HepG2 (cell line): Measurements from ENCODE around the gene SKI. TPM values are rescaled to one million over a fixed set of nuclear protein-coding genes. Genes with fewer than 3 reads are reported as not detected.

Experiments used
- ATAC-seq: fragments of 200-7000 bp; cut with Tn5 transposase; 3 replicates; pipeline ENCODE4 v1.9.1; 2020; ENCODE audit warnings: mild to moderate bottlenecking, moderate library complexity
- BruUV-seq: library from RNA; stranded (reverse); fragments of 400-500 nt; replicated peaks from 2 replicates; lab custom pipeline; 2021; lab: Mats Ljungman, UMichigan
- CTCF ChIA-PET: fragments of 300-600 bp; formaldehyde crosslinking; extraction: SDS; loops from one replicate; lab custom pipeline; 2021; ENCODE audit warnings: low total read pairs, inconsistent platforms, low intra/inter-chr PET ratio; lab: Yijun Ruan, JAX
- POLR2A ChIA-PET: fragments of 350-600 bp; sonication (Branson Sonifier 250); formaldehyde crosslinking; loops from one replicate; lab custom pipeline; 2020; ENCODE audit warnings: antibody characterized with exemption, inconsistent platforms; lab: Yijun Ruan, JAX
- DNase-seq: peaks from one replicate; pipeline ENCODE4 v3.0.0-alpha.2; 2015; ENCODE audit warnings: low spot score
- FAIRE-seq: peaks from 3 replicates; lab custom pipeline; 2011; peaks lifted over from hg19 to GRCh38; lab: Jason Lieb, UNC
- H2AFZ ChIP-seq: one replicate; pipeline ENCODE4 v1.6.1; 2011; ENCODE audit warnings: low read length, inconsistent platforms
- H3K27ac ChIP-seq: fragments of 300-600 bp; 3 replicates; pipeline ENCODE4 v1.8.0; 2011; ENCODE audit warnings: mixed run types, mild to moderate bottlenecking, mixed read lengths, low read length, inconsistent platforms; ENCODE audit not compliant: insufficient read depth; ENCODE audit errors: extremely low read length
- H3K27me3 ChIP-seq, 2 experiments: fragments of 200-600 bp in 1 of 2; 2 replicates in 1 of 2; 3 replicates in 1 of 2; pipeline versions ENCODE4 v1.6.0 to v1.8.0; 2011; ENCODE audit warnings: low read length in 2 of 2, mild to moderate bottlenecking in 2 of 2, moderate library complexity in 2 of 2, inconsistent platforms in 1 of 2; ENCODE audit not compliant: insufficient read depth in 2 of 2, control insufficient read depth in 1 of 2
- H3K36me3 ChIP-seq, 2 experiments: fragments of 200-600 bp in 1 of 2; replicated peaks in 1 of 2; 2 replicates in 1 of 2; 3 replicates in 1 of 2; pipeline versions ENCODE4 v1.5.1 to v1.8.0; 2011; ENCODE audit warnings: low read length in 2 of 2, inconsistent platforms in 1 of 2; ENCODE audit not compliant: insufficient read depth in 2 of 2, control insufficient read depth in 1 of 2
- H3K4me1 ChIP-seq: 2 replicates; pipeline ENCODE4 v1.5.1; 2012; ENCODE audit warnings: low read length, inconsistent platforms; ENCODE audit not compliant: insufficient read depth
- H3K4me2 ChIP-seq: 2 replicates; pipeline ENCODE4 v1.6.0; 2011; ENCODE audit warnings: low read depth, low read length, inconsistent platforms
- H3K4me3 ChIP-seq, 3 experiments: fragments of 200-600 bp in 1 of 3; sonication (generic), shearing (Covaris generic) in 1 of 3; replicated peaks in 1 of 3; 2 replicates each; pipeline ENCODE4 v1.5.1; 2011 to 2016; ENCODE audit warnings: low read length in 3 of 3, inconsistent platforms in 2 of 3, low read depth in 2 of 3, mild to moderate bottlenecking in 2 of 3, control low read depth in 1 of 3, mixed read lengths in 1 of 3; ENCODE audit not compliant: insufficient read depth in 1 of 3
- H3K79me2 ChIP-seq: one replicate; pipeline ENCODE4 v1.6.1; 2011; ENCODE audit warnings: low read length, inconsistent platforms; ENCODE audit not compliant: insufficient read depth
- H3K9ac ChIP-seq: 2 replicates; pipeline ENCODE4 v1.6.0; 2011; ENCODE audit warnings: mild to moderate bottlenecking, low read depth, low read length, inconsistent platforms; ENCODE audit not compliant: insufficient read depth
- H3K9me3 ChIP-seq: 2 replicates; pipeline ENCODE4 v1.5.1; 2012; ENCODE audit warnings: mild to moderate bottlenecking, low read length
- H4K20me1 ChIP-seq: 2 replicates; pipeline ENCODE4 v1.6.0; 2011; ENCODE audit warnings: inconsistent platforms, mild to moderate bottlenecking, low read length, moderate library complexity; ENCODE audit not compliant: insufficient read depth
- ARID3A ChIP-seq: IDR thresholded peaks from 2 replicates; pipeline ENCODE4 v1.6.1; 2012; ENCODE audit warnings: low read depth, low read length, improper control_type of control experiment
- MAFG ChIP-seq: sonication (generic); formaldehyde crosslinking; IDR thresholded peaks from 2 replicates; pipeline ENCODE4 v1.5.1; 2020; ENCODE audit warnings: mild to moderate bottlenecking, missing genetic modification reagents
- MAZ ChIP-seq, 2 experiments: sonication (generic) in 1 of 2; formaldehyde crosslinking in 1 of 2; IDR thresholded peaks; 2 replicates each; pipeline versions ENCODE4 v1.5.0 to v1.6.1; 2012 to 2020; ENCODE audit warnings: low read depth in 2 of 2, mild to moderate bottlenecking in 2 of 2, borderline replicate concordance in 1 of 2, improper control_type of control experiment in 1 of 2, low read length in 1 of 2, missing genetic modification reagents in 1 of 2, moderate library complexity in 1 of 2
- MED8 ChIP-seq: sonication (generic); formaldehyde crosslinking; IDR thresholded peaks from 2 replicates; pipeline ENCODE4 v1.8.1; 2023; ENCODE audit warnings: mild to moderate bottlenecking, missing genetic modification reagents; ENCODE audit not compliant: insufficient replicate concordance
- NR2F1 ChIP-seq, 2 experiments: fragments of 450-650 bp in 1 of 2; formaldehyde crosslinking in 1 of 2; IDR thresholded peaks; 2 replicates each; pipeline versions ENCODE4 v1.5.0 to v1.6.1; 2016 to 2020; ENCODE audit warnings: mild to moderate bottlenecking in 1 of 2, missing compliant biosample characterization in 1 of 2, missing genetic modification reagents in 1 of 2, moderate library complexity in 1 of 2
- PHB2 ChIP-seq: fragments of 450-650 bp; IDR thresholded peaks from 2 replicates; pipeline ENCODE4 v1.6.1; 2018; ENCODE audit not compliant: partially characterized antibody
- PHF20 ChIP-seq: sonication (generic); formaldehyde crosslinking; IDR thresholded peaks from 2 replicates; pipeline ENCODE4 v1.5.0; 2020; ENCODE audit warnings: mild to moderate bottlenecking, missing genetic modification reagents
- RELA ChIP-seq: sonication (generic); formaldehyde crosslinking; IDR thresholded peaks from 2 replicates; pipeline ENCODE4 v1.4.0; 2020; ENCODE audit warnings: missing genetic modification reagents
- SIN3A ChIP-seq: IDR thresholded peaks from 2 replicates; pipeline ENCODE4 v1.6.1; 2011; ENCODE audit warnings: low read depth, mild to moderate bottlenecking, control low read depth, low read length, borderline replicate concordance
- SYNCRIP ChIP-seq: fragments of 200-400 bp; formaldehyde crosslinking; IDR thresholded peaks from 2 replicates; pipeline ENCODE4 v1.6.1; 2018; ENCODE audit warnings: mild to moderate bottlenecking, low read depth, low read length; ENCODE audit not compliant: insufficient read depth
- TBX2 ChIP-seq: sonication (generic); formaldehyde crosslinking; IDR thresholded peaks from 2 replicates; pipeline ENCODE4 v1.5.0; 2020; ENCODE audit warnings: missing genetic modification reagents, mild to moderate bottlenecking, borderline replicate concordance
- TCF12 ChIP-seq, 2 experiments: fragments of 450-650 bp in 1 of 2; sonication (generic) in 1 of 2; formaldehyde crosslinking in 1 of 2; IDR thresholded peaks; 2 replicates each; pipeline versions ENCODE4 v1.6.1 to v1.8.0; 2017 to 2022; ENCODE audit warnings: antibody characterized with exemption in 1 of 2, mild to moderate bottlenecking in 1 of 2, missing genetic modification reagents in 1 of 2, moderate library complexity in 1 of 2
- ZBED4 ChIP-seq: sonication (generic); formaldehyde crosslinking; IDR thresholded peaks from 2 replicates; pipeline ENCODE4 v1.4.0; 2020; ENCODE audit warnings: missing genetic modification reagents, borderline replicate concordance
- ZNF230 ChIP-seq: sonication (generic); formaldehyde crosslinking; IDR thresholded peaks from 2 replicates; pipeline ENCODE4 v1.4.0; 2020; ENCODE audit warnings: mild to moderate bottlenecking, missing genetic modification reagents
- ZNF232 ChIP-seq: sonication (generic); formaldehyde crosslinking; IDR thresholded peaks from 2 replicates; pipeline ENCODE4 v1.4.0; 2020; ENCODE audit warnings: missing genetic modification reagents, borderline replicate concordance
- ZNF281 ChIP-seq: sonication (generic); formaldehyde crosslinking; IDR thresholded peaks from 2 replicates; pipeline ENCODE4 v1.4.0; 2020; ENCODE audit warnings: missing genetic modification reagents, borderline replicate concordance
- WGBS: methylation state at CpG from one replicate; pipeline ENCODE4 v1.1.6; 2017; ENCODE audit warnings: low lambda C conversion rate; 5-methylcytosine and 5-hydroxymethylcytosine counted together
- in situ Hi-C: cut with HindIII; loops from 2 replicates; pipeline ENCODE4 v1.10.0; 2017; ENCODE audit warnings: low pct_unique_long_range_greater_than_20kb; ENCODE audit not compliant: extremely low pct_ligation_motif_present
- intact Hi-C: fragments of 100-400 bp; cut with micrococcal nuclease; formaldehyde crosslinking; loops from one replicate; pipeline ENCODE4 v1.10.0; 2022; ENCODE audit not compliant: unreplicated experiment
- polyA plus RNA-seq, 8 experiments: library from polyadenylated mRNA; depleted of rRNA in 3 of 8; stranded (reverse) in 7 of 8; unstranded in 1 of 8; fragments of >200 nt; fragmentation: Illumina TruSeq in 4 of 8; extraction: Trizol in 4 of 8; gene quantifications; 2 replicates each; pipeline versions ENCODE4 v1.2.1 to v1.2.3, GENCODE V29; 2011 to 2016; ENCODE audit warnings: low read depth in 4 of 8, missing spikeins in 1 of 8, mixed read lengths in 1 of 8; ENCODE audit not compliant: insufficient read depth in 1 of 8
- total RNA-seq, 5 experiments: library from RNA; depleted of rRNA; stranded (reverse); fragments of >200 nt; fragmentation: Illumina TruSeq; extraction: Trizol; gene quantifications; 2 replicates each; pipeline ENCODE4 v1.2.3, GENCODE V29; 2016; ENCODE audit warnings: low read depth in 1 of 5

SKI gene
- total and polyA plus RNA-seq, 2 of the 13 experiments (the other 11 are each of a cell fraction or from before 2014, with no cell fraction given): 4.7 to 6.9 TPM

GRCh38 chr1:2289607-2290006, 61.5 kb downstream of the SKI start:
- in situ Hi-C loops: no loop called here
- no TSS peak for BruUV-seq
- intact Hi-C loops: no loop called here
- H3K27ac ChIP-seq: no peak overlapping the region
- no peak overlapping the region for H2AFZ ChIP-seq
- no peaks in the 10 kb centered on the region for H3K27me3 ChIP-seq
- FAIRE-seq (no peak), ATAC-seq (no peak), DNase-seq (no peak)
- peaks cover 6% of the 10 kb centered on the region for H3K4me1 ChIP-seq
- WGBS: 87% methylated on average over 8 of the region's 9 CpGs
- H3K4me2 ChIP-seq: no peak overlapping the region
- peaks cover 66% of the 10 kb centered on the region for H3K79me2 ChIP-seq
- no peaks in the 10 kb centered on the region for H3K9me3 ChIP-seq
- H3K36me3 ChIP-seq: peaks cover 2 to 13% of the 10 kb centered on the region in 2 experiments; a peak in 1 of 5 replicates
- no peak overlapping the region for H3K9ac ChIP-seq
- ChIA-PET POLR2A (no interaction called here), CTCF (no interaction called here)
- no peak overlapping the region for H3K4me3 ChIP-seq
- H4K20me1 ChIP-seq: peaks cover 23% of the 10 kb centered on the region; the same call in 1 of the 2 replicates
- TF ChIP-seq SYNCRIP (no peak), SIN3A (no peak), ARID3A (no peak), RELA (CRISPR knock-in tag) (no peak), MED8 (CRISPR knock-in tag) (no peak), PHB2 (no peak), MAFG (no peak), NR2F1 (CRISPR knock-in tag; IDR thresholded peaks at IDR 0.05) (no peak), TBX2 (CRISPR knock-in tag) (no peak), TCF12 (IDR thresholded peaks at IDR 0.05) (no peak), TCF12 (CRISPR knock-in tag; IDR thresholded peaks at IDR 0.05) (no peak), ZNF281 (no peak), PHF20 (CRISPR knock-in tag) (no peak), ZBED4 (CRISPR knock-in tag) (no peak), ZNF232 (CRISPR knock-in tag) (no peak), MAZ (IDR thresholded peaks at IDR 0.05; ENCODE audit: borderline replicate concordance, low read depth, low read length) (no peak), MAZ (CRISPR knock-in tag; IDR thresholded peaks at IDR 0.05; ENCODE audit: low read depth) (no peak), ZNF230 (CRISPR knock-in tag) (no peak)
